Ishikawa (cell line): ENCODE data around the gene ANAPC4.
A peak's percentile ranks its signal among the peaks of the same experiment; 100 is the strongest.

ENCODE experiments used
- EGR1 ChIP-seq: IDR thresholded peaks from 2 replicates; pipeline ENCODE4 v1.6.1; 2012
- EP300 ChIP-seq: IDR thresholded peaks from 2 replicates; pipeline ENCODE4 v1.6.1; 2012; ENCODE audit warnings: borderline replicate concordance
- FOXM1 ChIP-seq: IDR thresholded peaks from 2 replicates; pipeline ENCODE4 v1.6.1; 2012; ENCODE audit warnings: low read depth, borderline replicate concordance
- NFIC ChIP-seq: IDR thresholded peaks from 2 replicates; pipeline ENCODE4 v1.6.1; 2012
- RAD21 ChIP-seq: IDR thresholded peaks from 2 replicates; pipeline ENCODE4 v1.6.1; 2012; ENCODE audit warnings: low read depth
- TCF12 ChIP-seq: IDR thresholded peaks from 2 replicates; pipeline ENCODE4 v1.6.1; 2012; ENCODE audit warnings: low read depth
- TEAD4 ChIP-seq: IDR thresholded peaks from 2 replicates; pipeline ENCODE4 v1.6.1; 2012

- peak; percentile 92 for TF ChIP-seq RAD21
- no peak for TF ChIP-seq EGR1
- TF ChIP-seq TEAD4: no peak
- TF ChIP-seq FOXM1: no peak
- TF ChIP-seq EP300: no peak
- TF ChIP-seq NFIC: no peak
- TF ChIP-seq TCF12: no peak
Measured at GRCh38 chr4:25439918-25440477, 62.9 kb downstream of the ANAPC4 start.
